ENCODE data around the gene CCDC149.

GRCh38 chr4:24888475-24889344, 24.1 kb downstream of the CCDC149 start:
- TF ChIP-seq CTCF (IDR thresholded peaks at IDR 0.05 in 2 of 3, conservative IDR thresholded peaks at IDR 0.05 in 1 of 3; ENCODE audit: borderline replicate concordance in 1 of 3, insufficient read depth in 1 of 3, low read depth in 2 of 3, low read length in 2 of 3): no peak
- TF ChIP-seq EZH2 (IDR thresholded peaks at IDR 0.05): no peak
- TF ChIP-seq RAD21 (IDR thresholded peaks at IDR 0.05; ENCODE audit: low read depth): no peak
- no peak for TF ChIP-seq EZH2phosphoT487 (IDR thresholded peaks at IDR 0.05; ENCODE audit: borderline replicate concordance)
- TF ChIP-seq EGR1 (IDR thresholded peaks at IDR 0.05; ENCODE audit: low read depth): no peak
- no peak for TF ChIP-seq POLR2A (IDR thresholded peaks at IDR 0.05; ENCODE audit: borderline replicate concordance, extremely low read depth, insufficient read depth, insufficient read length)
- TF ChIP-seq, protein P1, sequence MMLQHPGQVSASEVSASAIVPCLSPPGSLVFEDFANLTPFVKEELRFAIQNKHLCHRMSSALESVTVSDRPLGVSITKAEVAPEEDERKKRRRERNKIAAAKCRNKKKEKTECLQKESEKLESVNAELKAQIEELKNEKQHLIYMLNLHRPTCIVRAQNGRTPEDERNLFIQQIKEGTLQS (IDR thresholded peaks at IDR 0.05): no peak
- no peak for TF ChIP-seq ZBTB33 (IDR thresholded peaks at IDR 0.05; ENCODE audit: extremely low read depth, insufficient replicate concordance, low read length)
- no peak for TF ChIP-seq POLR2AphosphoS5 (IDR thresholded peaks at IDR 0.05; ENCODE audit: low read depth, low read length)
- TF ChIP-seq REST (IDR thresholded peaks at IDR 0.05; ENCODE audit: low read depth): no peak
- TF ChIP-seq, protein P2, sequence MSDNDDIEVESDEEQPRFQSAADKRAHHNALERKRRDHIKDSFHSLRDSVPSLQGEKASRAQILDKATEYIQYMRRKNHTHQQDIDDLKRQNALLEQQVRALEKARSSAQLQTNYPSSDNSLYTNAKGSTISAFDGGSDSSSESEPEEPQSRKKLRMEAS (IDR thresholded peaks at IDR 0.05): no peak
- TF ChIP-seq YY1 (IDR thresholded peaks at IDR 0.05; ENCODE audit: extremely low read depth, insufficient replicate concordance, low read depth, low read length): no peak
